Smooth muscle cell (in vitro differentiated cells): Measurements from ENCODE around the gene ZNF630. TPM values are rescaled to one million over a fixed set of nuclear protein-coding genes. Genes with fewer than 3 reads are reported as not detected.

Experiments
- DNase-seq: peaks from one replicate; lab custom pipeline; 2025; ENCODE audit not compliant: unreplicated experiment; lab: John Stamatoyannopoulos, UW
- H2AFZ ChIP-seq: fragments of 200-600 bp; sonication (generic); 2 replicates; pipeline ENCODE4 v1.6.0; 2016; ENCODE audit warnings: antibody characterized with exemption, low read depth, mild to moderate bottlenecking
- H3F3A ChIP-seq: fragments of 200-600 bp; sonication (generic); 2 replicates; pipeline ENCODE4 v1.6.0; 2017; ENCODE audit warnings: antibody characterized with exemption, low read depth
- H3K27ac ChIP-seq: fragments of 200-600 bp; sonication (generic); 2 replicates; pipeline ENCODE4 v1.5.1; 2016; ENCODE audit warnings: low read depth, mild to moderate bottlenecking
- H3K27me3 ChIP-seq: fragments of 200-600 bp; sonication (generic); 2 replicates; pipeline ENCODE4 v1.6.1; 2016; ENCODE audit warnings: low read depth, mild to moderate bottlenecking
- H3K36me3 ChIP-seq: fragments of 200-600 bp; sonication (generic); 2 replicates; pipeline ENCODE4 v1.5.1; 2016; ENCODE audit warnings: low read depth
- H3K4me1 ChIP-seq: fragments of 200-600 bp; sonication (generic); 2 replicates; pipeline ENCODE4 v1.5.1; 2016; ENCODE audit warnings: low read depth
- H3K4me2 ChIP-seq: fragments of 200-600 bp; sonication (generic); 2 replicates; pipeline ENCODE4 v1.6.0; 2016; ENCODE audit warnings: mild to moderate bottlenecking
- H3K4me3 ChIP-seq: fragments of 200-600 bp; sonication (generic); 2 replicates; pipeline ENCODE4 v1.5.1; 2016; ENCODE audit warnings: mild to moderate bottlenecking
- H3K79me2 ChIP-seq: fragments of 200-600 bp; sonication (generic); 2 replicates; pipeline ENCODE4 v1.6.0; 2016; ENCODE audit warnings: low read depth, mild to moderate bottlenecking
- H3K9ac ChIP-seq: fragments of 200-600 bp; sonication (generic); 2 replicates; pipeline ENCODE4 v1.6.0; 2016; ENCODE audit warnings: low read depth
- H3K9me3 ChIP-seq: fragments of 200-600 bp; sonication (generic); replicated peaks from 2 replicates; pipeline ENCODE4 v1.5.1; 2016; ENCODE audit warnings: low read depth
- H4K20me1 ChIP-seq: fragments of 200-600 bp; sonication (generic); 2 replicates; pipeline ENCODE4 v1.6.0; 2016; ENCODE audit warnings: low read depth
- CTCF ChIP-seq: fragments of 200-600 bp; sonication (generic); IDR thresholded peaks from 2 replicates; pipeline ENCODE4 v1.5.1; 2017; ENCODE audit warnings: borderline replicate concordance, mild to moderate bottlenecking, antibody characterized with exemption; ENCODE audit not compliant: insufficient read depth, poor library complexity, severe bottlenecking
- WGBS: methylation state at CpG from one replicate; pipeline ENCODE4 v1.1.7; 2016; ENCODE audit warnings: low lambda C conversion rate; 5-methylcytosine and 5-hydroxymethylcytosine counted together
- polyA plus RNA-seq: library from polyadenylated mRNA; unstranded; fragments of >200 nt; fragmentation: Nextera tagmentation; extraction: Ambion mirVana; gene quantifications from 2 replicates; pipeline ENCODE4 v1.2.1, GENCODE V29; 2016
- total RNA-seq: library from RNA; depleted of rRNA; stranded (reverse); fragments of >200 nt; gene quantifications from 2 replicates; pipeline ENCODE4 v1.2.3, GENCODE V29; 2014

ZNF630 gene
- total and polyA plus RNA-seq, 2 experiments from 2014 or later: 2.1 to 5.0 TPM

- no peak overlapping the region for H3K27ac ChIP-seq
- H2AFZ ChIP-seq: no peak overlapping the region
- no peak for DNase-seq
- H3F3A ChIP-seq: no peaks in the 10 kb centered on the region
- no peaks in the 10 kb centered on the region for H3K79me2 ChIP-seq
- peaks cover 3% of the 10 kb centered on the region for H3K9me3 ChIP-seq
- no peaks in the 10 kb centered on the region for H3K36me3 ChIP-seq
- no peaks in the 10 kb centered on the region for H3K4me1 ChIP-seq
- no peaks in the 10 kb centered on the region for H3K27me3 ChIP-seq
- H3K4me2 ChIP-seq: no peak overlapping the region
- WGBS: 63% methylated on average over 5 of the region's 5 CpGs
- TF ChIP-seq CTCF: no peak
- H3K4me3 ChIP-seq: no peak overlapping the region
- H3K9ac ChIP-seq: no peak overlapping the region
- H4K20me1 ChIP-seq: no peaks in the 10 kb centered on the region
These were observed 12.3 kb upstream of the ZNF630 start for GRCh38 chrX:48083706-48084105.

DNA sequence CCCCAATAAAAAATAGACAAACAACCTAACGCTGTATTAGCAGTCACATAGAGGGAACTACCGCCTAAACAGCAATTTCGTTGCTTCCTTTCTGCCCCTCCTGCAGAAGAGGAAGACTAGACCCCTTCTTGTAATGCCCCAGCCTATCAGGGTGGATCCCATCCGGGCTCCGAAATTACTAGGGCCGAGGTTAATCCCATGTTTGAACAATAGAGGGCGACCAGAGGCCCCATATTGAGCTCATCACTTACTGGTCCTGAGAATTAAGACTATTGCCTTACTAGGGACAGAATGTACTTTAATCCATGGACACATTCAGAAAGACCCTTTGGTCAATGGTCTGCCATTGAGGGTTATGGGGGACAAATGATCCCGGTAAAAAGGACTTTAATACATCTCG lies 11.8 kb upstream of the ZNF630 start:
- no peak overlapping the region for H3K9ac ChIP-seq
- no peaks in the 10 kb centered on the region for H3K4me1 ChIP-seq
- no peak for DNase-seq
- 44% methylated on average over 9 of the region's 9 CpGs for WGBS
- no peaks in the 10 kb centered on the region for H4K20me1 ChIP-seq
- H3K27me3 ChIP-seq: no peaks in the 10 kb centered on the region
- H3K79me2 ChIP-seq: no peaks in the 10 kb centered on the region
- peaks cover 3% of the 10 kb centered on the region for H3K9me3 ChIP-seq
- peak; percentile 44 for TF ChIP-seq CTCF
- H3F3A ChIP-seq: no peaks in the 10 kb centered on the region
- no peaks in the 10 kb centered on the region for H3K36me3 ChIP-seq
- no peak overlapping the region for H3K4me2 ChIP-seq
- H2AFZ ChIP-seq: no peak overlapping the region
- H3K27ac ChIP-seq: no peak overlapping the region
- H3K4me3 ChIP-seq: no peak overlapping the region

DNA sequence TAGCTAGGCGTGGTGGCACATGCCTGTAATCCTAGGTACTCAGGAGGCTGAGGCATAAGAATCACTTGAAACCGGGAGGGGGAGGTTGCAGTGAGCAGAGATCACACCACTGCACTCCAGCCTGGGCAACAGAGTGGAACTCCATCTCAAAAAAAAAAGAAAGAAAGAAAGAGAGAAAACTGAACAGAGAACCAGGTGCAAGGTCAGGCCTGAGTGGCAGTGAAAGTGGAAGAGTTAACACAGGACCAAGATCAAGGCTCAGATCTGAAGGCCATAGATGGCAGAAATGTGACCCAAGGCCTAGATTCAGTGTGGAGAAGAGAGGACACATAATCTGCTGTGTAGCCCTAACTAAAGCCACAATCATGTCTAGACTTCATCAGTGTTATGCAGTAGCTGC lies 4.9 kb upstream of the ZNF630 start:
- Histone ChIP-seq H3F3A (no peaks in the 10 kb centered on the region), H3K4me3 (no peak overlapping the region), H3K27ac (no peak overlapping the region), H3K36me3 (no peaks in the 10 kb centered on the region), H3K79me2 (no peaks in the 10 kb centered on the region), H3K27me3 (no peaks in the 10 kb centered on the region), H2AFZ (no peak overlapping the region), H3K4me2 (no peak overlapping the region), H3K9me3 (peaks cover 3% of the 10 kb centered on the region), H3K9ac (no peak overlapping the region), H4K20me1 (no peaks in the 10 kb centered on the region), H3K4me1 (no peaks in the 10 kb centered on the region)
- WGBS: 50% methylated on average over 2 of the region's 2 CpGs
- no peak for TF ChIP-seq CTCF
- no peak for DNase-seq

- TF ChIP-seq CTCF: no peak
- Histone ChIP-seq H4K20me1 (no peaks in the 10 kb centered on the region), H3K4me2 (peak overlapping the region; percentile 81), H3K9me3 (no peaks in the 10 kb centered on the region), H3K4me1 (no peaks in the 10 kb centered on the region), H3K4me3 (peak overlapping the region; percentile 71), H3F3A (no peaks in the 10 kb centered on the region), H3K79me2 (no peaks in the 10 kb centered on the region), H3K27ac (no peak overlapping the region), H3K27me3 (no peaks in the 10 kb centered on the region), H3K9ac (no peak overlapping the region), H2AFZ (peak overlapping the region; percentile 97), H3K36me3 (no peaks in the 10 kb centered on the region)
- WGBS: 73% methylated on average over 9 of the region's 9 CpGs
- DNase-seq: no peak
These were observed 656 bp upstream of the ZNF630 start for GRCh38 chrX:48071986-48072605.
